GM12891 (cell line): ENCODE results near the gene MRPL40.

Experiments used
- POLR2A ChIP-seq: IDR thresholded peaks from 2 replicates; pipeline ENCODE4 v1.6.1; 2011; ENCODE audit warnings: low read depth, low read length, control low read depth
- POLR2AphosphoS5 ChIP-seq: IDR thresholded peaks from 2 replicates; pipeline ENCODE4 v1.6.1; 2011; ENCODE audit warnings: low read depth, low read length, control low read depth
- POU2F2 ChIP-seq: IDR thresholded peaks from 2 replicates; pipeline ENCODE4 v1.6.1; 2011; ENCODE audit warnings: low read depth, mild to moderate bottlenecking, control low read depth, low read length, moderate library complexity
- SPI1 ChIP-seq: IDR thresholded peaks from 2 replicates; pipeline ENCODE4 v1.6.1; 2011; ENCODE audit warnings: low read depth, low read length, control low read depth
- TAF1 ChIP-seq: IDR thresholded peaks from 2 replicates; pipeline ENCODE4 v1.6.1; 2011; ENCODE audit warnings: low read depth, low read length, control low read depth

DNA sequence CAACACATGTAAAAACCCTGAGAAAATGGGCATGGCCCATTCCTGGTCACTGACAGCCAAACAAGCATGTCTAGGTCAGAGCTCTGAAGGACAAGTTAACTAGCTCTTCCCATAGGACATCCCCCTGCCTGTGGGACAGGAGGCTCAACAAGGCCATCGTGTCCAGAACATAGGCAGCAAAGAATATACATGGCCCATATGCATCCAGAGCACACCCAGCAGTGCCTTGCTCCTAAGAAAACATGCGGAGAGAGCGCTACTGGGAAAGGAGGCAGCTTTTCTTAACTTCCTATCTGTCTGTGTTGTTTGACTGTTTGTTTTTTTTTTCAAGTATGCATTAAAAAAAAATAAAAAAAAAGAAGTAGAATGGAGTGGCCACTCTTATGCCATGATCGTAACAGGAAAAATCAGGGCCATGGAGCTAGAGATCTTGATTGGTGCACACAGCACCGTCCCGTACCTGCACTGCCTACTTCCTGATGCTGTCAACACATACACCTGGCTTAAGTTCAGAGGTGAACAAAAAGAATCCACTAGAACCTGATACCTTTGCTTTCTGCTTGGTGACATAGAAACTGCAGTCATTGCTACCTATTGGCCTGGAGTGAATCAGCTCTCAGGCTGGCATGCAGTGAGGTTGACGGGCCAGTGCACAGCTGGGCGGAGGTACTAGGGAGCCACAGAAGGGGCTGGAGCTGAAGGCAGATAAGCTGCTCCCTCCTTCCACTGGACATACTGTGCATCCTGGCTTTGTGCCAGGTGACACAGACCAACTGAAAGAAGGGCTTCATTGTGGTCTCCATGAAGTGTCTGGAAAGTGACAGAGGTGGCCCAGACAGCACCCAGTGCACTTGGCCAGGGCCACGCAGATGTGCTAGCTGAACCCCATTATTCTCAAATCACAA is 34.8 kb downstream of the MRPL40 start:
- TF ChIP-seq TAF1 = no peak
- no peak for TF ChIP-seq POLR2A
- TF ChIP-seq POLR2AphosphoS5 = no peak
- no peak for TF ChIP-seq POU2F2
- no peak for TF ChIP-seq SPI1
